Uterus (tissue), 2 donors: ENCODE data around the gene GPR141.

Experiments
- POLR2A ChIP-seq, 2 donors: fragments of 450-650 bp; IDR thresholded peaks; one replicate each; pipeline ENCODE4 v1.6.1; 2016; ENCODE audit warnings: antibody characterized with exemption in 2 of 2, mild to moderate bottlenecking in 1 of 2, moderate library complexity in 1 of 2
- TF ChIP-seq, protein P1 (sequence below), 4 experiments: fragments of 200-600 bp in 2 of 4; fragments of 450-650 bp in 2 of 4; sonication (generic) in 2 of 4; IDR thresholded peaks; one replicate each; pipeline ENCODE4 v1.5.1; 2016 to 2019; ENCODE audit warnings: antibody characterized with exemption in 4 of 4, mild to moderate bottlenecking in 2 of 4, moderate library complexity in 1 of 4

DNA sequence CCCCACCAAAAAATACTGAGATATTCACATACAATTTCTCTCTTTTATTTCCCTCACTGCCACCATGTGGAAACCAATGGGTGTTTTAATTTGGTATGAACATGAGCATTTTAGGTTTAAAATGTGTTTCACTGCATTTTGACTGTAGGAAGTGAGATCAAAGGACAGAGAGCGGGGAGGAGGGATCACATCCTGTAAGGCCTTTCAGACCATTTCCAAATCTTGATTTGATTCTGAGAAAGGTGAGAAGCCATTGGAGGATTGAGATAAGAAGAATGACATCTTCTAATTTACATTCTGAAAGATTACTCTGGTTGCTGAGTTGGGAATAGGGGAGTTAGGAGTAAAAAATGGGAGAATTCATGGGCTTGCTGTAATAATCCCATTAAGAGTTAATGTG lies 42.5 kb downstream of the GPR141 start:
- TF ChIP-seq, protein P1, sequence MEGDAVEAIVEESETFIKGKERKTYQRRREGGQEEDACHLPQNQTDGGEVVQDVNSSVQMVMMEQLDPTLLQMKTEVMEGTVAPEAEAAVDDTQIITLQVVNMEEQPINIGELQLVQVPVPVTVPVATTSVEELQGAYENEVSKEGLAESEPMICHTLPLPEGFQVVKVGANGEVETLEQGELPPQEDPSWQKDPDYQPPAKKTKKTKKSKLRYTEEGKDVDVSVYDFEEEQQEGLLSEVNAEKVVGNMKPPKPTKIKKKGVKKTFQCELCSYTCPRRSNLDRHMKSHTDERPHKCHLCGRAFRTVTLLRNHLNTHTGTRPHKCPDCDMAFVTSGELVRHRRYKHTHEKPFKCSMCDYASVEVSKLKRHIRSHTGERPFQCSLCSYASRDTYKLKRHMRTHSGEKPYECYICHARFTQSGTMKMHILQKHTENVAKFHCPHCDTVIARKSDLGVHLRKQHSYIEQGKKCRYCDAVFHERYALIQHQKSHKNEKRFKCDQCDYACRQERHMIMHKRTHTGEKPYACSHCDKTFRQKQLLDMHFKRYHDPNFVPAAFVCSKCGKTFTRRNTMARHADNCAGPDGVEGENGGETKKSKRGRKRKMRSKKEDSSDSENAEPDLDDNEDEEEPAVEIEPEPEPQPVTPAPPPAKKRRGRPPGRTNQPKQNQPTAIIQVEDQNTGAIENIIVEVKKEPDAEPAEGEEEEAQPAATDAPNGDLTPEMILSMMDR (IDR thresholded peaks at IDR 0.05): no peak
- no peak for TF ChIP-seq POLR2A (IDR thresholded peaks at IDR 0.05)
